NB4 (cell line): Measurements from ENCODE around the gene ROBO1.

Source experiments
- DNase-seq: peaks from one replicate; pipeline ENCODE4 v3.0.0; 2010; ENCODE audit warnings: low read depth
- H3K4me3 ChIP-seq: one replicate; pipeline ENCODE4 v1.5.1; 2011; ENCODE audit warnings: mild to moderate bottlenecking, low read depth, low read length, moderate library complexity
- CTCF ChIP-seq: IDR thresholded peaks from one replicate; pipeline ENCODE4 v1.5.1; 2012; ENCODE audit warnings: low read depth, low read length
- MYC ChIP-seq: IDR thresholded peaks from 2 replicates; pipeline ENCODE4 v1.6.1; 2011; ENCODE audit warnings: low read depth, low read length
- POLR2A ChIP-seq: IDR thresholded peaks from 2 replicates; pipeline ENCODE4 v1.6.1; 2011; ENCODE audit warnings: mild to moderate bottlenecking; ENCODE audit not compliant: insufficient read length; ENCODE audit errors: extremely low read depth
- TF ChIP-seq, protein P1 (sequence below): IDR thresholded peaks from 2 replicates; pipeline ENCODE4 v1.6.1; 2011; ENCODE audit warnings: low read depth, low read length

The ROBO1 gene

DNA sequence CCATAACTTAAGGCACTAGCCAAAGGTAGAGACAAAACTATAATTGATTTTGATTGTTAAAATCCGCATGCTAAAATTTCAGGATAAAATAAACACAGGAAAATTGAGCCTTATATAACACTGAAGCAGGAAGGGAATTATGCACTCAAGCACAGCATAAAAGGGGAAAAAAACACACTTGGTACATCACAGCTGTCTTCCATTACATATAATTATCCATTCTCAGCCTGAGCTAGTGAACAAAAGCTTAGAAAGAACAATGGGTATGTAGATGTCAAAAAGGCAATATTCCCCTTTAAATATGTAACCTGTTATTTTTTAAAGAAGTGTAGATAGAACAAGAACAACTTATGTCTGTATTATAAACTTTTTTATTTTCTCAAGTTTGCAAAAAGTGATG is 899.2 kb downstream of the ROBO1 start:
- no peak overlapping the region for H3K4me3 ChIP-seq
- no peak for DNase-seq
- TF ChIP-seq CTCF (no peak), POLR2A (no peak), MYC (no peak)
- TF ChIP-seq, protein P1, sequence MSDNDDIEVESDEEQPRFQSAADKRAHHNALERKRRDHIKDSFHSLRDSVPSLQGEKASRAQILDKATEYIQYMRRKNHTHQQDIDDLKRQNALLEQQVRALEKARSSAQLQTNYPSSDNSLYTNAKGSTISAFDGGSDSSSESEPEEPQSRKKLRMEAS, result no peak

- TF ChIP-seq, protein P1, result no peak
- TF ChIP-seq MYC (no peak), CTCF (no peak), POLR2A (no peak)
- no peak overlapping the region for H3K4me3 ChIP-seq
- DNase-seq, result no peak
Observed at GRCh38 chr3:78867409-78868372, 900.1 kb downstream of the ROBO1 start.

DNA sequence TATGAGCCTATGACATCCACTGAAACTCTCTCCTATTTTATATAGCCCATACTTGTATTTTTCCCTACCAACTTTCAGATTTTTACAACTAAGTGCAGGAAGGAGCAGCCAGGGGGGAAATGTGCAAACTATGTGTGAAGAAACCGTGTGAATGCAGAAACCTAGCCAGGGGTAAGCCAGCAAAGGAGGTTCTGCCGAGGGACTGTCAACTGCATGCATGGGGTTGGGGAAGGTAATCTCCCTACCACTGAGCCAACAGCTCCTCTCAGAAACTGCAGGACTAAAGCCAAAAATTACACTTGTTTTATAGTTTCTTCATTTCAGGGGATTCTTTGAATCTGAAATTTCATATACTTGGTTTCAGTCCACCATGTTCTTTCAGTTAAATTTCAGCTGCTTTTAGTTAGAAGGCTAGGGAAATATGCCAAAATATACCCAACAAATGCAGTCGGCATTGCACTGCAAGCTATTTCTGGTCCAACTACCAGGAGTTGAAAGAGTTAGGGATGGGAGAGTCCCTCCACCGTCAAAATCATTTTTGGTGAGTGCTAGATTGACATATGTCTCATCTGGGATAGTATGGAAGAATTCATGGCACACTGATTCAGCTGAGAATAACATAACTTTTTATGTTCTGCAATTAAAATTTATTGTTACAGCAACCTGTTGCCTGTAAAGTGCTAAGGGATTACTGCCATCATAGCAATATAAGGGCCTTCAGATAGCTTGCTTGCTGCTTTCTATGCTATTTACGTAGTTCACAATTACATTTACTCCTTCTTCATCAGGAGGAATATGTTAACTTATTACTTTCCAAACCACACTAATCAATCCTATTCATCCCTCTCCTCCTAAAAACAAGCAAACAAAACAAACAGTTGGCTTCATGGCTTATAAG is 904.2 kb downstream of the ROBO1 start:
- DNase-seq, result no peak
- TF ChIP-seq, protein P1, result no peak
- TF ChIP-seq POLR2A, result no peak
- TF ChIP-seq CTCF, result no peak
- no peak for TF ChIP-seq MYC
- no peak overlapping the region for H3K4me3 ChIP-seq

DNA sequence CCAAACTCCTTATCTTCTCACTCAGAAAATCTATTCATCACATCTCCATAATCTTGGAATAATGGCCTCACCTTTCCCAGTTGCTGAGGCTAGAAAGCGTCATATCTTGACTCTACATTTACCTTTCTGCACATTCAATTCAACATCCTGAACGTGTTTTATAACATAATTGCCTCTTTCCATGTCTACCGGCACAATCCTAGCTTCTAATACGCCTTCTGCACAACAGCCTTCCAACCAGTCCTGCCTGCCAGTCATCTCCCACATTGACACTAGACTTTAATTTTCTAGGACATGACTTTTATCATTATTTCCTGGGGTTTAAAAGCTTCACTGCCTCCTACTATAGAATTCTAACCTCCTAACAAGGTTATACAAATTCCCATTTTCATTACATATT is 906.6 kb downstream of the ROBO1 start:
- TF ChIP-seq CTCF, result no peak
- no peak for TF ChIP-seq POLR2A
- TF ChIP-seq, protein P1, result no peak
- TF ChIP-seq MYC, result no peak
- no peak overlapping the region for H3K4me3 ChIP-seq
- no peak for DNase-seq

DNA sequence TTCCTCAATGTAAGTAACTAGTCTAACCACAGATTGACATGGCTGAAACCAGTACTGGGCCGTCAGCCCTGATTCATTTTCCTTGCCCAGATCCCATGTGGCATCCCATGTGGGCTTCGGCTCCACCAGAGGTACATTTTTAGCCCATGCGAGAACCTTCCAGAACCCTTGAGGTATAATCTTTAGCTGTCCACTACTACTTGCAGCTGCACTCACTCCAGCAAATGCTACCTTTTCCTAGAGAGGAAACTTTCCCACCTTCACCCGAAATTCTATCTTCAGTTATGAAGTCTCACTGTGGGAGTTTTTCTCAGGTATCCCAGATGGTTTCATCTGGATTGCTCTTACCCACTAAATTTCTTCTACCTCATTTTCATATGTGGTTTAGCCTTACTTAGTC is 907.2 kb downstream of the ROBO1 start:
- DNase-seq, result no peak
- no peak for TF ChIP-seq MYC
- no peak for TF ChIP-seq POLR2A
- TF ChIP-seq, protein P1, result no peak
- TF ChIP-seq CTCF, result no peak
- no peak overlapping the region for H3K4me3 ChIP-seq
